Stimulated activated CD4-positive, alpha-beta T cell treated with anti-CD3 and anti-CD28 coated beads, TNF-alpha, amount 100 ng/mL, for 48 hours (primary cell): Measurements from ENCODE around the gene PLTP.
"Not testable (repeated sequence)": the region's sequence is repeated elsewhere in the genome, so short reads cannot be mapped to it uniquely, and the experiment has no call there.

Experiments used
- DNase-seq, 3 donors: peaks; one replicate each; pipeline ENCODE4 v3.0.0-alpha.2; 2020; ENCODE audit warnings: low read depth in 3 of 3

Gene PLTP

DNA sequence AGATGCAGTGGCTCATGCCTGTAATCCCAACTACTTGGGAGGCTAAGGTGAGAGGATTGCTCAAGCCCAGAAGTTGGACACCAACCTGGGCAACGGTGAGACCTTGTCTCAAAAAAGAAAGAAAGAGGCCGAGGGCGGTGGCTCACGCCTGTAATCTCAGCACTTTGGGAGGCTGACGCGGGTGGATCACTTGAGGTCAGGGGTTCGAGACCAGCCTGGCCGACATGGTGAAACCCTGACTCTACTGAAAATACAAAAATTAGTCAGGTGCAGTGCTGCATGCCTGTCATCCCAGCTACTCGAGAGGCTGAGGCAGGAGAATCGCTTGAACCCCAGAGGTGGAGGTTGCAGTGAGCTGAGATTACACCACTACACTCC lies 37.9 kb downstream of the PLTP start:
- not testable (repeated sequence) for DNase-seq

DNA sequence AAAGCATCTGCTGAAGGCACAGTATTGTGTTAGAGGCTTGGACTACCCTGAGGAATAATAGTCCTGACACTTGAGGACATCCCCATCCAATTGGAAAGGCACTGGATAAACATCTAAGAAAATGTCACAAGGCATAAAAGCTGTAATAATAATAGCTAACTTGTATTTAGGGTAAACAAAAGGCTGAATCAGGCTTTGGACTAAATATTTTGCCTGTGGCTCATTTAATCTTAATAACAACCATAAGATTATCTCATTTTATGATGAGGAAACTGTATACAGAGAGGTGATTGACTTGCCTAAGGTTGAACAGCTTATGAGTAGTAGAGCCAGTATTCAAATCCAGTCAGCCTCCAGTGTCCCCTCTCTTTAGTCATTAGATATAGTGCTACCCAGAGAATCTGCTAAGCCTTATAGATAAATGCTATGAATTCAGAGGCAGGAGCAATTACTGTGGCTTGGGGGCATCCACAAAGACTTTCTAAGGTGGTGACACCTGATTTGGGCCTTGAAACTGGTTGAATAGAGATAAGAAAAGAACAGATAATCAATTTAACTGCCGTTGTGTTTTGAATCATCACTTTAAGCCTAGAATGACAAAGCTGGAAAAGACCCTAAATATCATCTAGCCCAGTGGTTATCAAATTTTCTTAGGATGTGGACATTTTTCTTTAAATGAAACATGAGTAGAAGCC lies 38.4 kb downstream of the PLTP start:
- no peak for DNase-seq

DNA sequence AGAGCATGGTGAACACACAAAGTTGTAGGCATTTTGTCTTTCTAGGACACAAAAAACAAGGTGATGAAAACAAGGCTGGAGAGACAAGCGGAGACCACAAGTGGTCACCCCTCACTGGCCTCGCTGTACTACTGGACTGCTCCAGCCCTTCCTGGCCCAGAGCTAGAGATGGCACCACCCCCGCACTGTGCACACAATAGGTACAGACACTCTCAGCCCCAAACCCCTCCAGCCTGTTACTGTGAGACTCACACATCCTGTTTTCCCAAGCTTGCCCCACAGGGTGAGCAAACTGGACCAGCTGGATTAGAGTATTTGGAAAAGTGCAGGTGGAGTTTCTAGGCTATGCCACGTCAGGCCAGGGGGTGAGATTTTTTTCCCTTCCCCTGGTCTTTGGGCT lies 39.3 kb downstream of the PLTP start:
- DNase-seq, result no peak

DNA sequence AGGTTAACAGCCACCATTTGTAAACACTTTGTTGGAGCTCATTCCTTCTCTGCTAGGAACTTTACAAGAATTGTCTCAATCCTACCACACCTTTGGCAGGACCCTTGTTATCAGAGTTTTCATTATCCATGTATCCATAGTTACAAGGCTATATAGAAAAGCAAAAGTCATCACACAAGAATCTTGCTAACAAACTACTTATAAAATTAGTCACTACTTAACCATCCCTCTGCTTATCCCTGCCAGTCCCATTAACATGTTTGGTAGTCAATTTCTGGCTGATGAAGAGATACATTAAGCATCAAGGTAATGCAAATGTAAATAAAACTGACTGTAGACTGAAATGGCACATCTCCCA lies 44.2 kb downstream of the PLTP start:
- DNase-seq, result no peak

DNA sequence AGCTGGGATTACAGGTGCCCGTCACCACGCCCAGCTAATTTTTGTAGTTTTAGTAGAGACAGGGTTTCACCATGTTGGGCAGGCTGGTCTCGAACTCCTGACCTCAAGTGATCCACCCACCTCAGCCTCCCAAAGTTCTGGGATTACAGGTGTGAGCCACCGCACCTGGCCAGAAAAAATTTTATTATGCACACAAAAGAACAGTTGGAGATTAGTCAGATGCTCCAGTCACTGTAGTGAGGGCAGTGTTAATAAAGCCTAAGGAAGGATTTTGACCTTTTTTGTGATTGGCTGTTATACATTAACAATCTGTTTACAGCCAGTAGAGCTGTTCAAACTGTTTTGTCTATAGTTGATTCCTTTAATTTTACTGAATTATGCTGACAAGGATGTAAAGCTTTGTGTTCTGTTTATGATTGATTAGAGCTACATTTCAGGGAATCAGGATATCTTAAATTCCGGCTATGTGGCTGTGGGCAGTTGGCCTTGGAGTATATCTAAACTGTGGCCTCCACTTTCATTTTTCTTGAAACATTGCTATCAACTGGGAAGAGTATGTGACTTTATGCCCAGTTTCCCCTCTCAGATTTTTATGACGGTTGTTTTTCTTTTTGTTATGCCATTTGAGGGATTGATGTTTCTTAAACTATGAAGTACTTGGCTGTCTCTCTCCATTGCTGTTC lies 44.7 kb downstream of the PLTP start:
- DNase-seq, result no peak

DNA sequence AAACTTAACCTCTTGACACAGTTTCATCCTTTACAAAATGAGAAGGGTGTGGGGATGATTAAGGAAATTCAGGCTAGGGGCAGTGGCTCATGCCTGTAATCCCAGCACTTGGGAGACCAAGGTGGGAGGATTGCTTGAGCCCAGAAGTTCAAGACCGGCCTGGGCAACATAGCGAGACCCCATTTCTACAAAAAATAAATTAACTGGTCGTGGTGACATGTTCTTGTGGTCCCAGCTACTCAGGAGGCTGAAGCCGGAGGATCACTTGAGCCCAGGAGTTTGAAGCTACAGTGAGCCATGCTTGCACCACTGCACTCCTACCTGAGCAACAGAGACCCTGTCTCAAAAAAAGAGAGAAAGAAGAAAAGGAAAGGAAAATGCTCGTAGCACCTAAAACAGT lies 45.5 kb downstream of the PLTP start:
- DNase-seq, result no peak

DNA sequence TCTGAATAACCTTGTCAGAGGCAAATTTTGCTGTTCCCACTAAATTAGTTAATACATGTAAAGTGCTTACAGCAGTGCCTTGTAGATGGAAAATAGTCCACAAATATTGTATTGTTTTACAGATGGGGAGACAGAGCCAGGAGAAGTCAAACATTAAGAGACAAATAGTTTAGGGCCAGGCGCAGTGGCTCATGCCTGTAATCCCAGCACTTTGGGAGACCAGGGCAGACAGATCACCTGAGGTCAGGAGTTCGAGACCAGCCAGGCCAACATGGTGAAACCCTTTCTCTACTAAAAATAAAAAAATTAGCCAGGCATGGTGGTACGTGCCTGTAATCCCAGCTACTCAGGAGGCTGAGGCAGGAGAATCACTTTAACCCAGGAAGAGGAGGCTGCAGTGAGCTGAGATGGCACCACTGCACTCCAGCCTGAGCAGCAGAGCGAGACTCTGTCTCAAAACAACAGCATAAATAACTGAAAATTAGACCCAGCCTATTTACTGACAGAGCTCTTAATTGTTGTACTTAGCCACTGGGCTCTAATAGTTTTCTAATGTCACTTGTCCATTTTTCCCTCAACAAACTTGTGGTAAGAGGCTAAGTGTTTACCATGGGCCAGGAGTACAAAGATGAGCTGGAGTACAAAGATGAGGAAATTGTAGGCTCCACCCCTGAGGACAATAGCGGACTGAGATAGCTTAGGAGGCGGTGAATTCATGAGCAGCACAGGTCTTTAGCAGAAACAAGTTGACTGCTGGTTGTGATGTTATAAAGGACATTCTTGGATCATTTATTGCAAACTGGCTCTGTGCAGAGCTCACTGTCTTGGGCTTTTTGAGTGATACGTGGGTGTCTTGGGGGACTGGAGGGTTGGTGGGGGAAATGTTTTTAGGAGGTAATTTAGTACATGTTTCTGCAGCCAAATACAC lies 48.1 kb downstream of the PLTP start:
- no peak for DNase-seq

DNA sequence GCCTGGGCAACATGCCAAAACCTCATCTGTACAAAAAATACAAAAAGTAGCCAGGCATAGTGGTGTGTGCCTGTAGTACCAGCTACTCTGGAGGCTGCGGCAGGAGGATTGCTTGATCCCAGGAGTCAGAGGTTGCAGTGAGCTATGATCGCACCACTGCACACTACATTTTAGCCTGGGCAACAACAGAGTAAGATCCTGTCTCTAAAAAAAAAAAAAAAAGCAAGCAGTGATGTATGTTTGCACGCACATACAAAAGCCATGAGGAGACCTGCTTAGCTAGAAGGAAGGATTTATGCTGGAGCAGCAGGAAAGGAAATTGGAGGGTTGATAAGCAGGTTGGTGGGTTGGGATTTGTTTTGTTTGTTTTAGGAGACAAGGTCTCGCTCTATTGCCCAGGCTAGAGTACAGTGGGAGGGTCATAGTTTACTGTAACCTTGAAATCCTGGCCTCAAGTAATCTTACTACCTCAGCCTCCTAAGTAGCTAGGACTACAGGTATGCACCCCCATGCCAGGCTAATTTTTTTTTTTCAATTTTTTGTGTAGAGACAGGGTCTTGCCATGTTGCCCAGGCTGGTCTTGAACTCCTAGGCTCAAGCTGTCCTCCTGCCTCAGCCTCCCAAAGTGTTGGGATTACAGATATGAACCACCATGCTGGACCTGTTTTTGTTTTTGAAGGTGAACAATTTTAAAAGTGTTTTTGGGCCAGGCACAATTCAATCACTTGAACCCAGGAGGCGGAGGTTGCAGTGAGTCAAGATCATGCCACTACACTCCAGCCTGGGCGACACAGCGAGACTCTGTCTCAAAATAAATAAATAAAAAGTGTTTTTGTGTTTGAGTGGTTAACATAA lies 50.5 kb downstream of the PLTP start:
- DNase-seq, result no peak

DNA sequence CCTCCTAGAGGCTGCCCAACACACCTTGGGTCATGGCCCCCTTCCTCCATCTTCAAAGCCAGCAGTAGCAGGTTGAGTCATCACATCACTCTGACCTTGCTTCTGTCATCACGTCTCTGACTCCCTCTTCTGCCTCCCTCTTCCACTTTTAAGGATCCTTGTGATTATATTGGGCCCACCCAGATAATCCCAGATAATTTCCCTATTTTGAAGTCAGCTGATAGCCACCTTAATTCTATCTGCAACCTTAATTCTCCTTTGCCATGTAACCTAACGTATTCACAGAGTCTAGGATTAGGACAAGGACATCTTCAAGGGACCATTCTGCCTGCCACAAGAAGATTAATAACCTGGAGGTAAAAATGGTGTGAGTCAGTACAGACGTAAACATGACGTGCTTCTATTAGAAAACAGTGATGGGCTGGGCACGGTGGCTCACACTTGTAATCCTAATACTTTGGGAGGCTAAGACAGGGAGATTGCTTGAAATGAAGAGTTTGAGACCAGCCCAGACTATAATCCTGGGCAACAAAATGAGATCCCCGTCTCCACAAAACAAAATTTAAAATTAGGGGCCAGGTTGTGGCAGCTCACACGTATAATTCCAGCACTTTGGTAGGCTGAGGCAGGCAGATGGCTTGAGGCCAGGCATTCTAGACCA lies 51.3 kb downstream of the PLTP start:
- no peak for DNase-seq

DNA sequence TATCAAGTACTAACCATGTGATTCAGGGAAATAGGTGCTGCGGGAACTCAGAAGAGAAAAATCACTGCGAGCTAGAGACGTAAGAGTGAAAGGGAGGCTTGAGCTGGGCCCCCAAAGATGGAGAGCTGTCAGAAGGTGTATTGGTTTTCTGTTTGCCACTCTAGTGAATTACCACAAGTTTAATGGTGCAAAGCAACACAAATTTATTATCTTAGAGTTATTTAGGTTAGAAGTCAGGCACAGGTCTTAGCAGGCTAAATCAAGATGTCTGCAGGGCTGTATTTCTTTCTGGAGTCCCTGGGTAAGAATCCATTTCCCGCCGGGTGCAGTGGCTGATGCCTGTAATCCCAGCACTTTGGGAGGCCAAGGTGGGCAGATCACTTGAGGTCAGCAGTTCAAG lies 52.0 kb downstream of the PLTP start:
- DNase-seq, result no peak

DNA sequence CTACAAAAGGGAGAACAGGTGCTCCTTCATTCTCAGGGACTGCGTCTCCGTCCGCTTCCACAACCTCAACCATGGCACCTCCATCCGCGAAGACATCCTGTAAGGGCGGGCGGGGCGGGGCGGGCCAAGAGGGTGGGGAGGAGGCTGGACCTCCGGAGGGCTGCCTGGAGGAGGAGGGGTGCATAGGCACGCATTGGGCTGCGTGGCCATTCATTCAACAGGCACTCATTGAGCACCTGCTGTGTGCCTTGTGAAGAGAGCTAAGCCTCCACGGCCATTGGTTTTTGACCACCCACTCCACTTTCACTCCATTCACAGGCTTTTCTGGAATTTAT lies 54.1 kb downstream of the PLTP start:
- DNase-seq, result peak; percentile 16 to 44 (median 37)

DNA sequence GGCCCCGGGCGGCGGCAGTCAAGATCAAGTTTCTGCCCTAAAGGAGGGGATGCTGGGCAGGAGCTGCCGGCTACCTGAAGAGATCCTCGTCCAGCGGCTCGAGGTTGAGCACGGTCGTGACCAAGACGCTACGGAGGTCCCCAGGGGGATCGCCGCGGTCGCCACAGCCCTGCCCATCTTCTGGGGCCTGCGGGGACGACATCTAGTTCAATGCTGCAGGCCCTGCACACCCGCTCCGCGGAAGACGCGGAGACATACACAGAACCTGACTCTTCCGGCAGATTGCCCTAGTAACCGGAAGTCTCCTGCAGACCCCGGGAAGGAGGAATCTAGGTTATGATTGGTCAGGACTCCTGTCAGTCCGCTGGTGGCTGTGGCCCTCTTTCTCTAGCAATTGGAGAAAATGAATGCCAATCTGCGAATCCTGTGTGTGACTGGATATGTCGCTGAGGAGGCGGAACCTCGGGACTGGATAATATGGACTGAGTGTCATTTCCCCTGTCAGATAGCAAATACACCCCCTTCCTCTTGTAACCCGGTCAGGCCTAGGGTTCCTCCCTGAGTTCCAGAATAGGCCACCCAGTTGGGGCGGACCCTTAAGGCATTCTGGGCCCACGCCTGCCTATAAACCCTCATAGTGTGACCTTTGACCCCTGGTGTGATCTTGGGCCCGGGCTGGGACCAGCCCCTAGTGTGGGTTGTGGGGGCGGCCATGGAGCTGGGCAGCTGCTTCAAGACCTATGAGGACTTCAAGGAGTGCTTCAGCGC lies 54.7 kb downstream of the PLTP start, which contains the start of the genes ACOT8 and ZSWIM3:
ACOT8 (minus strand) TSS at position 279 of the 768 bp plus-strand sequence; CDS start at position 202, 77 bp downstream.
ZSWIM3 (plus strand) TSS at position 501 of the 768 bp plus-strand sequence; CDS start at position 713, 212 bp downstream.
- peak; percentile 85 to 95 (median 90) for DNase-seq

DNA sequence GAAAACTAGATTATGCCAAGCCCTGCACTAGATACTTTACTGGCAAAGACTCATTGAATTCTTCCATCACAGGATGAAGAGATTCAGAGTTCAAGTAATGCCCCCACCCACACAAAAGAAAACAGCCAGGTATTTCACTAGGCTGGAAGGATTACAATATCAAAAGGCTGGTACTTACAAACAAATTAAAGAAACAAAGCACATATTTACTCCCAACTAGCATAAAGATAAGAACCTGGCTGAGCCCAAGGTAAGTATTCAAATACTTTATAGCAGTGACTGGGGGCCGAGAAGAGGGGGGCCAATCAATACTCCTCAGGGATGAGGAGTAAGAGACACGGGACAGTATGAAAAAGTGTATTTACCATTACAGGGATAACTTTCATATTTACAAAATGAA lies 58.5 kb downstream of the PLTP start:
- DNase-seq, result no peak

DNA sequence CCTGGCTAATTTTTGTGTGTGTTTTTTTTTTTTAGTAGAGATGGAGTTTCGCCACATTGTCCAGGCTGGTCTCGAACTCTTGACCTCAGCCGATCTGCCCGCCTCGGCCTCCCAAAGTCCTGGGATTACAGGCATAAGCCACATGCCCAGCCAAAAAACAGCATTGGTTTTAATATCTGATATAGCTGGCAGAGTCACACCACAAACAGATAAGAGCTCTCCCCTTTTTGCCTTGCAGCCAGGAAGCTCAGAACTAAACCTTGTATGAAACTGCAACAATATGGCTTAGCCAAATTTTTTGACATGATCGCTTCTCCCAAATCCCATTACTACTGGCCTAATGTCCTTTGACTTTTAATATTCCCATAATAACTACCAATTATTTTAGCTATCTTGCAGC lies 59.6 kb downstream of the PLTP start:
- no peak for DNase-seq

DNA sequence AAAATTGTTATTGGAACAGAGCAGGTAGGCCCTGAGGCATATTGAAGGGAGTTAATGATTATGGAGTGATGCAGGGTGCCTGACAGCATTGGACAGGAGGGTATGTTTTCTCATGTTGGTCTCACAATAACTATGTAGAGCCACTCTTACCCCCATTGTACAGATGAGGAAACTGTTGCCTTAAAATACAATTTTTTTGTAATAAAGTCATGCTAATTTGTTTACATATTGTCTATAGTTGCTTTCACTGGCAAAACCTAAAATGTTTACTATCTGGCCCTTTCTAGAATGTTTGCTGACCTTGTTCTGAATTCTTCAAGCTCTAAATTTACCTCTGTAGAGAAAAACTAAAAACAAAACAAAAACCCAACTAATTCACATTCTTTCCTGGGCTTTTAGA lies 60.5 kb downstream of the PLTP start:
- no peak for DNase-seq

DNA sequence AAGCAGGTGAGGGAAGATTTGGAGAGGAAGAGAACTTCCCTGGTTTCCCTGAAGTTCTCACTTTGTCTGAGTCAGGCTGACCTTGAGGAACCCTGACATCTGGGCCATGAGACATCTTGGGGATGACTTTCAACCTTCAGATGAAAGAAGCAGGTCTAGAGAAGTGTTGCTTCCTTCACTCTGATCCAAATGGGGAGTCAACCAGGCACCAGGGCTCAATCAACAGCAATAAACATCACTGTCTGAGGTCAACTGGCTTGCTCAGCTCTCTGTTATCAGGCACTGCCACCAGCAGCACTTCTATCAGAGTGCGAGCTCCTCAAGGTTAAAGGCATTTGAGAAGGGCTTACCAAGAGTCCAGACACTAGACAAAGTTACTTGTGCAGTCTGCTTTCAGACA lies 61.0 kb downstream of the PLTP start:
- DNase-seq, result no peak

DNA sequence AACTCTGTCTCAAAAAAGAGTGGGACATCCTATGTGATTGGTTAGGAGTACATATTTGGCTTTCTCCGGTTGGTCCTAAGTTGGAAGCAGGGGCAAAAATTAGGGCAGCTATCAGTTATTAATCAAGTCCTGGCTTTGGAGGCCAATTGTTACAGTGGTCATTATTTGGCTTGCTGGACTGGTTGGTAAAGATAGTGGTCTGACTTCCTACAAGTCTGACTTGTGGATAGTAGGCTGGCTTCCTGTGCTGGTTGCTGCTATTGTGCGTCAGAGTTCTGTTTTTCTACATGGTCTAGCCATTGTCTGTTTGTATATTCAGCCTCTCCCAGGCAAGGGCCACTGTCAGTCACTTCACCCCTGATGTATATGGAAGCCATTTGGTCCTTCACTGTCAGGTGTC lies 61.7 kb downstream of the PLTP start:
- DNase-seq, result no peak

DNA sequence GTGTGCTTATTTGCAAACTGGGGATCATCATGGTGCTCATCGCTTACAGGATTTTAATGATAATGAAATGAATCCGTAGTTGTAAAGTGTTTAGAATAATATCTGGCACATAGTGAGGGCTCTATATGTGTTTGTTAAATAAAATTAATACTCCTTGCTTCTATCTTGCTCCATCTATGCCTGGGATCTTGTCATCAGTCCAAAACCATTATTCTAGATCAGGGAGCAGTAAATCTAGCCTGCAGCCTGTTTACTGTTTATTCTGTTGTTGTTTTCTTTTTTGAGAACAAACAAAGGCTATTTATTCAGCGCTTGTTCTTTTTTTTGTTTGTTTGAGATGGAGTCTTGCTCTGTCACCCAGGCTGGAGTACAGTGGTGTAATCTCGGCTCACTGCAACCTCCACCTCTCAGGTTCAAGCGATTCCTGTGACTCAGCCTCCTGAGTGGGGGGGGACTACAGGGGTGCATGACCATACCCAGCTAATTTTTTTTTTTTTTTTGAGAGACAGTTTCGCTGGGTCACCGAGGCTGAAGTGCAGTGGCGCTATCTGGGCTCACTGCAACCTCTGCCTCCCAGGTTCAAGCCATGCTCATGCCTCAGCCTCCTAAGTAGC lies 62.9 kb downstream of the PLTP start:
- DNase-seq, result no peak
